GM12878 (cell line): Measurements from ENCODE around the gene SOX5.

Source experiments
- BHLHE40 ChIP-seq, 2 experiments: fragments of 450-650 bp in 1 of 2; IDR thresholded peaks; 2 replicates each; pipeline ENCODE4 v1.6.1; 2011 to 2017; ENCODE audit warnings: low read depth in 2 of 2, borderline replicate concordance in 1 of 2, improper control_type of control experiment in 1 of 2, low read length in 1 of 2, mild to moderate bottlenecking in 1 of 2
- CTCF ChIP-seq, 3 experiments: IDR thresholded peaks in 2 of 3; conservative IDR thresholded peaks in 1 of 3; 2 replicates each; pipeline ENCODE4 v1.5.1; 2011; ENCODE audit warnings: low read depth in 3 of 3, low read length in 3 of 3, mild to moderate bottlenecking in 3 of 3, control low read depth in 2 of 3, moderate library complexity in 2 of 3, inconsistent platforms in 1 of 3, mixed read lengths in 1 of 3; ENCODE audit not compliant: control insufficient read depth in 2 of 3, insufficient read depth in 1 of 3; ENCODE audit errors: extremely low read depth in 1 of 3
- EP300 ChIP-seq, 2 experiments: fragments of 150-350 bp in 1 of 2; IDR thresholded peaks; 2 replicates each; pipeline ENCODE4 v1.6.1; 2011 to 2012; ENCODE audit warnings: low read depth in 2 of 2, low read length in 2 of 2, borderline replicate concordance in 1 of 2, improper control_type of control experiment in 1 of 2, inconsistent platforms in 1 of 2; ENCODE audit not compliant: control insufficient read depth in 1 of 2
- EZH2 ChIP-seq: IDR thresholded peaks from 2 replicates; pipeline ENCODE4 v1.6.1; 2012; ENCODE audit warnings: low read depth, mild to moderate bottlenecking, control low read depth, inconsistent platforms, low read length, borderline replicate concordance; ENCODE audit not compliant: control insufficient read depth
- HDAC6 ChIP-seq: fragments of 200-600 bp; sonication (generic); IDR thresholded peaks from one replicate; pipeline ENCODE4 v1.8.0; 2017; ENCODE audit warnings: antibody characterized with exemption; ENCODE audit not compliant: unreplicated experiment
- MTA3 ChIP-seq: IDR thresholded peaks from 2 replicates; pipeline ENCODE4 v1.6.1; 2012; ENCODE audit warnings: low read length, inconsistent platforms, borderline replicate concordance
- PBX3 ChIP-seq: IDR thresholded peaks from 2 replicates; pipeline ENCODE4 v1.6.1; 2011; ENCODE audit warnings: mild to moderate bottlenecking, low read depth, low read length, moderate library complexity; ENCODE audit not compliant: insufficient replicate concordance
- POLR2A ChIP-seq: IDR thresholded peaks from 2 replicates; pipeline ENCODE4 v1.6.1; 2011; ENCODE audit warnings: low read depth, mild to moderate bottlenecking, low read length
- POLR2AphosphoS5 ChIP-seq: IDR thresholded peaks from 2 replicates; pipeline ENCODE4 v1.6.1; 2011; ENCODE audit warnings: mild to moderate bottlenecking, low read length, inconsistent platforms
- RBBP5 ChIP-seq: fragments of 200-600 bp; sonication (generic); conservative IDR thresholded peaks from 2 replicates; pipeline ENCODE4 v1.6.1; 2016
- YY1 ChIP-seq: IDR thresholded peaks from 2 replicates; pipeline ENCODE4 v1.6.1; 2011; ENCODE audit warnings: low read depth, mild to moderate bottlenecking, low read length
- ZNF274 ChIP-seq: IDR thresholded peaks from one replicate; pipeline ENCODE4 v1.8.0; 2011; ENCODE audit not compliant: insufficient read length, insufficient read depth

- TF ChIP-seq EP300 (IDR thresholded peaks at IDR 0.05; ENCODE audit: borderline replicate concordance in 1 of 2, control insufficient read depth in 1 of 2, low read depth in 2 of 2, low read length in 2 of 2) (no peak), RBBP5 (no peak), HDAC6 (no peak), YY1 (no peak), ZNF274 (no peak), EZH2 (no peak), CTCF (IDR thresholded peaks at IDR 0.05 in 2 of 3, conservative IDR thresholded peaks at IDR 0.05 in 1 of 3; ENCODE audit: control insufficient read depth in 2 of 3, extremely low read depth in 1 of 3, insufficient read depth in 1 of 3, low read depth in 3 of 3, low read length in 3 of 3) (no peak), MTA3 (no peak), BHLHE40 (IDR thresholded peaks at IDR 0.05; ENCODE audit: borderline replicate concordance in 1 of 2, low read depth in 2 of 2, low read length in 1 of 2) (no peak), POLR2AphosphoS5 (no peak), PBX3 (no peak), POLR2A (no peak)
These were observed 115.4 kb downstream of the SOX5 start for GRCh38 chr12:23834076-23834475.
